Endodermal cell (in vitro differentiated cells): ENCODE results near the gene PCBP1. TPM values are rescaled to one million over a fixed set of nuclear protein-coding genes. Genes with fewer than 3 reads are reported as not detected.

Experiments
- DNase-seq: peaks from one replicate; pipeline ENCODE4 v3.0.0-alpha.2; 2017
- H3K27ac ChIP-seq: 2 replicates; pipeline ENCODE4 v1.5.1; 2013; ENCODE audit warnings: mild to moderate bottlenecking, low read depth, low read length, moderate library complexity
- H3K27me3 ChIP-seq: 2 replicates; pipeline ENCODE4 v1.6.1; 2013; ENCODE audit warnings: mild to moderate bottlenecking, low read length, moderate library complexity; ENCODE audit not compliant: insufficient read depth, control insufficient read depth, poor library complexity, severe bottlenecking
- H3K36me3 ChIP-seq: 2 replicates; pipeline ENCODE4 v1.7.0; 2013; ENCODE audit warnings: mild to moderate bottlenecking, low read length, moderate library complexity; ENCODE audit not compliant: control insufficient read depth, insufficient read depth
- H3K4me1 ChIP-seq: one replicate; pipeline ENCODE4 v1.7.0; 2013; ENCODE audit warnings: low read length; ENCODE audit not compliant: control insufficient read depth, insufficient read depth
- H3K4me3 ChIP-seq: 2 replicates; pipeline ENCODE4 v1.5.1; 2013; ENCODE audit warnings: mild to moderate bottlenecking, low read length, moderate library complexity
- H3K9ac ChIP-seq: 2 replicates; pipeline ENCODE4 v1.6.1; 2013; ENCODE audit warnings: mild to moderate bottlenecking, low read length, moderate library complexity; ENCODE audit not compliant: poor library complexity, severe bottlenecking; ENCODE audit errors: extremely low read depth
- H3K9me3 ChIP-seq: 2 replicates; pipeline ENCODE4 v1.6.1; 2013; ENCODE audit warnings: mild to moderate bottlenecking, low read length, moderate library complexity; ENCODE audit not compliant: control insufficient read depth
- H3K27ac Mint-ChIP-seq: 2 replicates; pipeline ENCODE4 v1.8.0; 2020; ENCODE audit warnings: mixed read lengths
- H3K27me3 Mint-ChIP-seq: 2 replicates; pipeline ENCODE4 v1.8.0; 2021; ENCODE audit warnings: mild to moderate bottlenecking, mixed read lengths; ENCODE audit not compliant: insufficient read depth
- H3K36me3 Mint-ChIP-seq: 2 replicates; pipeline ENCODE4 v1.8.0; 2020; ENCODE audit warnings: low read depth, mixed read lengths
- H3K4me1 Mint-ChIP-seq: 2 replicates; pipeline ENCODE4 v1.8.0; 2020; ENCODE audit warnings: mixed read lengths
- H3K4me3 Mint-ChIP-seq: 2 replicates; pipeline ENCODE4 v1.8.0; 2020; ENCODE audit warnings: mild to moderate bottlenecking, moderate library complexity, mixed read lengths
- H3K9me3 Mint-ChIP-seq: 2 replicates; pipeline ENCODE4 v1.8.0; 2020; ENCODE audit warnings: mild to moderate bottlenecking, mixed read lengths
- CTCF ChIP-seq: fragments of 200-600 bp; sonication (generic); conservative IDR thresholded peaks from 2 replicates; pipeline ENCODE4 v1.5.0; 2021; ENCODE audit warnings: antibody characterized with exemption, mild to moderate bottlenecking
- WGBS, 2 experiments: methylation state at CpG; one replicate each; pipeline versions ENCODE4 v1.1.5 to v1.1.7; 2013; ENCODE audit warnings: missing lambda C conversion rate in 2 of 2, mixed read lengths in 1 of 2; ENCODE audit not compliant: insufficient coverage in 1 of 2, insufficient read length in 1 of 2; 5-methylcytosine and 5-hydroxymethylcytosine counted together
- total RNA-seq, 2 donors: library from RNA; stranded (reverse); fragmentation: NEBNext Ultra II Directional in 1 of 2; extraction: Animal tissue kit (Norgen Biotek cat#: 25700) in 1 of 2; gene quantifications; 2 replicates in 1 of 2; 3 replicates in 1 of 2; pipeline ENCODE4 v1.2.1, GENCODE V29; 2021

The PCBP1 gene
- total RNA-seq, 2 donors from 2014 or later: 344 to 357 TPM

- no peaks in the 10 kb centered on the region for H3K27me3 Mint-ChIP-seq
- no peaks in the 10 kb centered on the region for H3K36me3 ChIP-seq
- H3K27me3 ChIP-seq: no peaks in the 10 kb centered on the region
- no peaks in the 10 kb centered on the region for H3K9me3 ChIP-seq
- peak overlapping the region; percentile 87 for H3K4me3 Mint-ChIP-seq
- peak overlapping the region; percentile 92 for H3K9ac ChIP-seq
- H3K36me3 Mint-ChIP-seq: no peaks in the 10 kb centered on the region
- no peaks in the 10 kb centered on the region for H3K9me3 Mint-ChIP-seq
- H3K27ac Mint-ChIP-seq: peak overlapping the region; percentile 99
- no peak for TF ChIP-seq CTCF
- H3K4me1 Mint-ChIP-seq: peaks cover 33% of the 10 kb centered on the region
- peak overlapping the region; percentile 100 for H3K27ac ChIP-seq
- peaks cover 10% of the 10 kb centered on the region for H3K4me1 ChIP-seq
- WGBS, 2 experiments: 11 to 12% methylated on average over 5 to 36 of the region's 36 CpGs
- peak; percentile 79 for DNase-seq
- peak overlapping the region; percentile 87 for H3K4me3 ChIP-seq
Measured at GRCh38 chr2:70124983-70125480, 37.8 kb downstream of the PCBP1 start.

GRCh38 chr2:70125498-70125898 is 38.2 kb downstream of the PCBP1 start:
- Histone ChIP-seq H3K9me3 (no peaks in the 10 kb centered on the region), H3K36me3 (no peaks in the 10 kb centered on the region), H3K4me3 (peak overlapping the region; percentile 87), H3K9ac (peak overlapping the region; percentile 92), H3K27ac (peak overlapping the region; percentile 100), H3K4me1 (peaks cover 10% of the 10 kb centered on the region), H3K27me3 (no peaks in the 10 kb centered on the region)
- no peaks in the 10 kb centered on the region for H3K9me3 Mint-ChIP-seq
- TF ChIP-seq CTCF: no peak
- H3K4me1 Mint-ChIP-seq: peaks cover 33% of the 10 kb centered on the region
- peak overlapping the region; percentile 87 for H3K4me3 Mint-ChIP-seq
- 91 to 92% methylated on average over 10 to 13 of the region's 13 CpGs for WGBS, 2 experiments
- no peaks in the 10 kb centered on the region for H3K27me3 Mint-ChIP-seq
- peak; percentile 33 for DNase-seq
- H3K36me3 Mint-ChIP-seq: no peaks in the 10 kb centered on the region
- peak overlapping the region; percentile 99 for H3K27ac Mint-ChIP-seq

GRCh38 chr2:70126413-70126812 is 39.1 kb downstream of the PCBP1 start:
- Histone ChIP-seq H3K36me3 (no peaks in the 10 kb centered on the region), H3K27me3 (no peaks in the 10 kb centered on the region), H3K9me3 (no peaks in the 10 kb centered on the region), H3K4me3 (no peak overlapping the region), H3K9ac (no peak overlapping the region), H3K4me1 (peaks cover 10% of the 10 kb centered on the region), H3K27ac (no peak overlapping the region)
- Mint-ChIP-seq H3K4me1 (peaks cover 29% of the 10 kb centered on the region), H3K4me3 (peak overlapping the region; percentile 87), H3K27ac (no peak overlapping the region), H3K36me3 (no peaks in the 10 kb centered on the region), H3K27me3 (no peaks in the 10 kb centered on the region), H3K9me3 (no peaks in the 10 kb centered on the region)
- DNase-seq: no peak
- no peak for TF ChIP-seq CTCF
- 93 to 96% methylated on average over 2 of the region's 2 CpGs for WGBS, 2 experiments
